IMR-90 (cell line): Measurements from ENCODE around the gene TNFRSF14. TPM values are rescaled to one million over a fixed set of nuclear protein-coding genes. Genes with fewer than 3 reads are reported as not detected.

Experiments used
- ATAC-seq: fragments of 200-7000 bp; cut with Tn5 transposase; 2 replicates; pipeline ENCODE4 v1.9.1; 2020; ENCODE audit warnings: low read depth, mild to moderate bottlenecking, moderate library complexity
- BruUV-seq: library from RNA; stranded (reverse); fragments of 400-500 nt; replicated peaks from 2 replicates; lab custom pipeline; 2021; lab: Mats Ljungman, UMichigan
- CTCF ChIA-PET: fragments of 300-600 bp; formaldehyde crosslinking; extraction: SDS; loops from one replicate; lab custom pipeline; 2021; ENCODE audit warnings: antibody characterized with exemption; lab: Yijun Ruan, JAX
- POLR2A ChIA-PET: fragments of 300-600 bp; sonication (Branson Sonifier 250); formaldehyde crosslinking; loops from one replicate; lab custom pipeline; 2022; ENCODE audit warnings: antibody characterized with exemption; ENCODE audit not compliant: unreplicated experiment; lab: Charles Lee
- DNase-seq: peaks from one replicate; pipeline ENCODE4 v3.0.0; 2013
- H2AFZ ChIP-seq: replicated peaks from 2 replicates; pipeline ENCODE3; 2013; ENCODE audit warnings: low read length, mild to moderate bottlenecking; ENCODE audit not compliant: poor library complexity
- H2AK5ac ChIP-seq: 2 replicates; pipeline ENCODE4 v1.6.1; 2013; ENCODE audit warnings: low read depth, low read length, inconsistent platforms
- H2AK9ac ChIP-seq: replicated peaks from 2 replicates; pipeline ENCODE3; 2013; ENCODE audit warnings: mild to moderate bottlenecking, low read depth, low read length, moderate library complexity; ENCODE audit not compliant: poor library complexity
- H2BK120ac ChIP-seq: 2 replicates; pipeline ENCODE4 v1.6.1; 2013; ENCODE audit warnings: low read depth, low read length, inconsistent platforms
- H2BK15ac ChIP-seq: 3 replicates; pipeline ENCODE4 v1.6.1; 2013; ENCODE audit warnings: low read depth, low read length, inconsistent platforms
- H2BK20ac ChIP-seq: 2 replicates; pipeline ENCODE4 v1.6.1; 2013; ENCODE audit warnings: low read depth, mild to moderate bottlenecking, inconsistent platforms, low read length, moderate library complexity
- H2BK5ac ChIP-seq: 2 replicates; pipeline ENCODE4 v1.6.1; 2013; ENCODE audit warnings: mild to moderate bottlenecking, low read depth, low read length, inconsistent platforms; ENCODE audit not compliant: poor library complexity, severe bottlenecking
- H3K14ac ChIP-seq: replicated peaks from 2 replicates; pipeline ENCODE4 v1.6.1; 2013; ENCODE audit warnings: low read depth, low read length, inconsistent platforms
- H3K18ac ChIP-seq: 2 replicates; pipeline ENCODE4 v1.6.1; 2013; ENCODE audit warnings: low read depth, low read length, control low read depth
- H3K23ac ChIP-seq: 2 replicates; pipeline ENCODE4 v1.6.1; 2013; ENCODE audit warnings: low read depth, low read length, inconsistent platforms
- H3K27ac ChIP-seq: 2 replicates; pipeline ENCODE4 v1.5.1; 2013; ENCODE audit warnings: mild to moderate bottlenecking, control low read depth, low read length; ENCODE audit not compliant: insufficient read depth
- H3K27me3 ChIP-seq: 2 replicates; pipeline ENCODE4 v1.6.1; 2013; ENCODE audit warnings: low read length; ENCODE audit not compliant: control insufficient read depth, insufficient read depth
- H3K36me3 ChIP-seq: 2 replicates; pipeline ENCODE4 v1.6.1; 2013; ENCODE audit warnings: low read length, mixed read lengths; ENCODE audit not compliant: control insufficient read depth, insufficient read depth
- H3K4ac ChIP-seq: 2 replicates; pipeline ENCODE4 v1.6.1; 2013; ENCODE audit warnings: low read depth, low read length, inconsistent platforms
- H3K4me1 ChIP-seq: 2 replicates; pipeline ENCODE4 v1.6.1; 2013; ENCODE audit warnings: low read length, mixed read lengths; ENCODE audit not compliant: control insufficient read depth, insufficient read depth
- H3K4me2 ChIP-seq: 2 replicates; pipeline ENCODE4 v1.6.1; 2013; ENCODE audit warnings: low read depth, mild to moderate bottlenecking, control low read depth, low read length, moderate library complexity
- H3K4me3 ChIP-seq: 2 replicates; pipeline ENCODE4 v1.5.1; 2013; ENCODE audit warnings: low read depth, mild to moderate bottlenecking, control low read depth, low read length, moderate library complexity; ENCODE audit not compliant: insufficient read depth
- H3K56ac ChIP-seq: 2 replicates; pipeline ENCODE4 v1.6.1; 2013; ENCODE audit warnings: low read length, inconsistent platforms; ENCODE audit not compliant: insufficient read depth; ENCODE audit errors: extremely low read depth
- H3K79me1 ChIP-seq, 2 experiments: 2 replicates each; pipeline ENCODE4 v1.6.1; 2013; ENCODE audit warnings: low read length in 2 of 2, inconsistent platforms in 1 of 2, low read depth in 1 of 2
- H3K9ac ChIP-seq: 2 replicates; pipeline ENCODE4 v1.6.1; 2013; ENCODE audit warnings: low read depth, low read length, control low read depth
- H3K9me1 ChIP-seq: 2 replicates; pipeline ENCODE4 v1.6.1; 2013; ENCODE audit warnings: low read length, inconsistent platforms; ENCODE audit not compliant: insufficient read depth
- H3K9me3 ChIP-seq: 2 replicates; pipeline ENCODE4 v1.6.1; 2013; ENCODE audit warnings: low read length; ENCODE audit not compliant: control insufficient read depth, insufficient read depth
- H4K20me1 ChIP-seq: 2 replicates; pipeline ENCODE4 v1.6.1; 2013; ENCODE audit warnings: low read length, inconsistent platforms; ENCODE audit not compliant: insufficient read depth
- H4K5ac ChIP-seq: 2 replicates; pipeline ENCODE4 v1.6.1; 2013; ENCODE audit warnings: mild to moderate bottlenecking, low read depth, low read length, control low read depth
- H4K8ac ChIP-seq, 2 experiments: 2 replicates each; pipeline ENCODE4 v1.6.1; 2013; ENCODE audit warnings: low read depth in 2 of 2, low read length in 2 of 2, control low read depth in 1 of 2, inconsistent platforms in 1 of 2
- H4K91ac ChIP-seq: 2 replicates; pipeline ENCODE4 v1.6.1; 2013; ENCODE audit warnings: low read depth, low read length, inconsistent platforms; ENCODE audit not compliant: insufficient read depth
- BHLHE40 ChIP-seq: fragments of 150-350 bp; IDR thresholded peaks from 2 replicates; pipeline ENCODE4 v1.6.1; 2016; ENCODE audit warnings: mild to moderate bottlenecking, low read depth, low read length
- CEBPB ChIP-seq: IDR thresholded peaks from 2 replicates; pipeline ENCODE4 v1.6.1; 2012; ENCODE audit warnings: low read depth, low read length, improper control_type of control experiment
- CHD1 ChIP-seq: IDR thresholded peaks from 2 replicates; pipeline ENCODE4 v1.6.1; 2012; ENCODE audit warnings: low read depth, low read length, improper control_type of control experiment
- FOS ChIP-seq: fragments of 150-350 bp; IDR thresholded peaks from 2 replicates; pipeline ENCODE4 v1.6.1; 2016; ENCODE audit warnings: low read depth, low read length
- MAFK ChIP-seq: IDR thresholded peaks from 2 replicates; pipeline ENCODE4 v1.6.1; 2012; ENCODE audit warnings: low read depth, low read length, improper control_type of control experiment
- MAZ ChIP-seq: IDR thresholded peaks from 2 replicates; pipeline ENCODE4 v1.6.1; 2012; ENCODE audit warnings: low read depth, mild to moderate bottlenecking, low read length, improper control_type of control experiment, moderate library complexity, borderline replicate concordance
- MXI1 ChIP-seq: IDR thresholded peaks from 2 replicates; pipeline ENCODE4 v1.6.1; 2012; ENCODE audit warnings: low read depth, mild to moderate bottlenecking, low read length, moderate library complexity, borderline replicate concordance
- NFE2L2 ChIP-seq: fragments of 150-350 bp; IDR thresholded peaks from 2 replicates; pipeline ENCODE4 v1.6.1; 2016; ENCODE audit warnings: low read depth, mild to moderate bottlenecking, low read length
- POLR2A ChIP-seq: IDR thresholded peaks from 2 replicates; pipeline ENCODE4 v1.6.1; 2012; ENCODE audit warnings: mild to moderate bottlenecking, low read depth, low read length
- RAD21 ChIP-seq: IDR thresholded peaks from 2 replicates; pipeline ENCODE4 v1.6.1; 2012; ENCODE audit warnings: low read length, improper control_type of control experiment
- RCOR1 ChIP-seq: IDR thresholded peaks from 2 replicates; pipeline ENCODE4 v1.6.1; 2012; ENCODE audit warnings: mild to moderate bottlenecking, low read length, improper control_type of control experiment; ENCODE audit not compliant: insufficient replicate concordance
- RFX5 ChIP-seq: IDR thresholded peaks from 2 replicates; pipeline ENCODE4 v1.8.0; 2012; ENCODE audit warnings: low read depth, mild to moderate bottlenecking, low read length, moderate library complexity
- SMC3 ChIP-seq: fragments of 150-350 bp; IDR thresholded peaks from 2 replicates; pipeline ENCODE4 v1.6.1; 2016; ENCODE audit warnings: low read depth, mild to moderate bottlenecking, antibody characterized with exemption, low read length, moderate library complexity
- WGBS, 2 experiments: methylation state at CpG; one replicate each; pipeline versions ENCODE4 v1.1.5 to v1.1.7; 2013; ENCODE audit warnings: missing lambda C conversion rate in 2 of 2; ENCODE audit not compliant: insufficient read length in 1 of 2; ENCODE audit errors: extremely low coverage in 2 of 2; 5-methylcytosine and 5-hydroxymethylcytosine counted together
- dilution Hi-C: fragments of 300-500 bp; cut with HindIII; formaldehyde crosslinking; loops from one replicate; pipeline ENCODE4 v1.14.3; 2018; ENCODE audit warnings: low sequenced_read_pairs; ENCODE audit not compliant: unreplicated experiment
- in situ Hi-C: fragments of 300-500 bp; cut with MboI; formaldehyde crosslinking; loops from 3 replicates; pipeline ENCODE4 v1.14.3; 2019; ENCODE audit warnings: low sequenced_read_pairs, inconsistent platforms, mixed read lengths
- intact Hi-C: fragments of 100-400 bp; cut with micrococcal nuclease; formaldehyde crosslinking; loops from 2 replicates; pipeline ENCODE4 v1.10.0; 2022
- polyA plus RNA-seq, 3 experiments: library from polyadenylated mRNA; depleted of rRNA; stranded (reverse); fragments of >200 nt; gene quantifications; 2 replicates each; pipeline ENCODE4 v1.2.3, GENCODE V29; 2012; ENCODE audit warnings: low replicate concordance in 1 of 3
- total RNA-seq: library from RNA; depleted of rRNA; stranded (reverse); fragments of >200 nt; gene quantifications from 2 replicates; pipeline ENCODE4 v1.2.3, GENCODE V29; 2012
- TF ChIP-seq, protein P1 (sequence below): conservative IDR thresholded peaks from 2 replicates; pipeline ENCODE4 v1.5.1; 2012; ENCODE audit warnings: mild to moderate bottlenecking, low read depth, low read length, improper control_type of control experiment
- TF ChIP-seq, protein P2 (sequence below): fragments of 150-350 bp; IDR thresholded peaks from 2 replicates; pipeline ENCODE4 v1.6.1; 2016; ENCODE audit warnings: low read depth, mild to moderate bottlenecking, low read length, moderate library complexity, borderline replicate concordance
- TF ChIP-seq, protein P3 (sequence below): fragments of 150-350 bp; IDR thresholded peaks from 2 replicates; pipeline ENCODE4 v1.6.1; 2017; ENCODE audit warnings: mild to moderate bottlenecking, antibody characterized with exemption, low read length, low read depth

Gene TNFRSF14
- total and polyA plus RNA-seq, 2 of the 4 experiments (the other 2 are of a cell fraction), result 1.3 to 4.2 TPM

DNA sequence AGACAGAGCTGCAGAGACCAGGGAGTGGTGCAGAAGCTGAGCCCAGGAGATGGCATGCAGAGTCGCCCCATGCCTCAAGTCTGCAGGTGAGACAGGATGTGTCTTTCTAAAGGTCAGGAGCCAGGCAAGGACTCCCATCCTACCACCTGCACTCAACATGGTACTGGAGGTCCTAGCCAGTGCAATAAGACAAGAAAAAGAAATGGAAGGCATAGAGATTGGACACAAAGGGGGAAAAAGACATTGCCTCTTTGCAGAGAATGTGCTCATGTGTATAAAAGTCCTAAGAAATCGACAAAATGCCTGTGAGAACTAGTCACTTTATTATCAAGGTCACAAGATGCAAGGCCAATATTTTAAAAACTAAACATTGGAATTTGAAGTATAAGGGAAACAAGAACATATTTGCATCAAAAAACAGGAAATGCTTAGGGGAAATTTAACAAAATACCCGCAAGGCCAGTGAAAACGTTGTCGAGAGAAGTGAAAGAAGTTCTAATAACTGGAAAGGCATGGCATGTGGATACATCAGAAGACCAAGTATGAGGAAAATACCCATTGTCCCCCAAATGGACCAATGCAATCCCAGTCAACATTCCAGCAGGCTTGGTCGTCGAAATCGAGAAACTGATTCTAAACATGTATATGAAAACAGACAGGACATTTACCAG lies 17.2 kb downstream of the TNFRSF14 start:
- no peaks in the 10 kb centered on the region for H3K9me1 ChIP-seq
- no peaks in the 10 kb centered on the region for H3K36me3 ChIP-seq
- no peak overlapping the region for H2AK9ac ChIP-seq
- H3K27ac ChIP-seq, result no peak overlapping the region
- H2BK5ac ChIP-seq, result no peak overlapping the region
- no peak overlapping the region for H4K8ac ChIP-seq
- no peak overlapping the region for H4K5ac ChIP-seq
- ATAC-seq (no peak), DNase-seq (no peak)
- H3K9ac ChIP-seq, result no peak overlapping the region
- no peak overlapping the region for H2BK20ac ChIP-seq
- H3K9me3 ChIP-seq, result peaks cover 3% of the 10 kb centered on the region
- no peak overlapping the region for H3K4me3 ChIP-seq
- no peaks in the 10 kb centered on the region for H4K20me1 ChIP-seq
- no peaks in the 10 kb centered on the region for H3K79me1 ChIP-seq
- BruUV-seq, result no TSS peak
- no peak overlapping the region for H2AFZ ChIP-seq
- H2BK15ac ChIP-seq, result no peak overlapping the region
- TF ChIP-seq BHLHE40, result no peak
- no peak for TF ChIP-seq MAZ
- TF ChIP-seq, protein P1, sequence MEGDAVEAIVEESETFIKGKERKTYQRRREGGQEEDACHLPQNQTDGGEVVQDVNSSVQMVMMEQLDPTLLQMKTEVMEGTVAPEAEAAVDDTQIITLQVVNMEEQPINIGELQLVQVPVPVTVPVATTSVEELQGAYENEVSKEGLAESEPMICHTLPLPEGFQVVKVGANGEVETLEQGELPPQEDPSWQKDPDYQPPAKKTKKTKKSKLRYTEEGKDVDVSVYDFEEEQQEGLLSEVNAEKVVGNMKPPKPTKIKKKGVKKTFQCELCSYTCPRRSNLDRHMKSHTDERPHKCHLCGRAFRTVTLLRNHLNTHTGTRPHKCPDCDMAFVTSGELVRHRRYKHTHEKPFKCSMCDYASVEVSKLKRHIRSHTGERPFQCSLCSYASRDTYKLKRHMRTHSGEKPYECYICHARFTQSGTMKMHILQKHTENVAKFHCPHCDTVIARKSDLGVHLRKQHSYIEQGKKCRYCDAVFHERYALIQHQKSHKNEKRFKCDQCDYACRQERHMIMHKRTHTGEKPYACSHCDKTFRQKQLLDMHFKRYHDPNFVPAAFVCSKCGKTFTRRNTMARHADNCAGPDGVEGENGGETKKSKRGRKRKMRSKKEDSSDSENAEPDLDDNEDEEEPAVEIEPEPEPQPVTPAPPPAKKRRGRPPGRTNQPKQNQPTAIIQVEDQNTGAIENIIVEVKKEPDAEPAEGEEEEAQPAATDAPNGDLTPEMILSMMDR, result no peak
- TF ChIP-seq RAD21, result no peak
- no peak for TF ChIP-seq CHD1
- TF ChIP-seq, protein P2, sequence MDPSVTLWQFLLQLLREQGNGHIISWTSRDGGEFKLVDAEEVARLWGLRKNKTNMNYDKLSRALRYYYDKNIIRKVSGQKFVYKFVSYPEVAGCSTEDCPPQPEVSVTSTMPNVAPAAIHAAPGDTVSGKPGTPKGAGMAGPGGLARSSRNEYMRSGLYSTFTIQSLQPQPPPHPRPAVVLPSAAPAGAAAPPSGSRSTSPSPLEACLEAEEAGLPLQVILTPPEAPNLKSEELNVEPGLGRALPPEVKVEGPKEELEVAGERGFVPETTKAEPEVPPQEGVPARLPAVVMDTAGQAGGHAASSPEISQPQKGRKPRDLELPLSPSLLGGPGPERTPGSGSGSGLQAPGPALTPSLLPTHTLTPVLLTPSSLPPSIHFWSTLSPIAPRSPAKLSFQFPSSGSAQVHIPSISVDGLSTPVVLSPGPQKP, result no peak
- no peak for TF ChIP-seq MXI1
- TF ChIP-seq, protein P3, sequence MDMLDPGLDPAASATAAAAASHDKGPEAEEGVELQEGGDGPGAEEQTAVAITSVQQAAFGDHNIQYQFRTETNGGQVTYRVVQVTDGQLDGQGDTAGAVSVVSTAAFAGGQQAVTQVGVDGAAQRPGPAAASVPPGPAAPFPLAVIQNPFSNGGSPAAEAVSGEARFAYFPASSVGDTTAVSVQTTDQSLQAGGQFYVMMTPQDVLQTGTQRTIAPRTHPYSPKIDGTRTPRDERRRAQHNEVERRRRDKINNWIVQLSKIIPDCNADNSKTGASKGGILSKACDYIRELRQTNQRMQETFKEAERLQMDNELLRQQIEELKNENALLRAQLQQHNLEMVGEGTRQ, result no peak
- no peak for TF ChIP-seq POLR2A
- no peak for TF ChIP-seq FOS
- no peak for TF ChIP-seq RFX5
- TF ChIP-seq MAFK, result no peak
- TF ChIP-seq SMC3, result no peak
- no peak for TF ChIP-seq NFE2L2
- TF ChIP-seq RCOR1, result no peak
- no peak for TF ChIP-seq CEBPB
- WGBS, 2 experiments, result no CpG with 5 or more reads among the region's 8 CpGs
- H4K91ac ChIP-seq, result no peak overlapping the region
- no peak overlapping the region for H3K23ac ChIP-seq
- peaks cover 28% of the 10 kb centered on the region for H3K27me3 ChIP-seq
- H3K14ac ChIP-seq, result no peak overlapping the region
- no peak overlapping the region for H3K4ac ChIP-seq
- dilution Hi-C loops, result no loop called here
- no peaks in the 10 kb centered on the region for H3K4me1 ChIP-seq
- intact Hi-C loops, result no loop called here
- no peak overlapping the region for H3K4me2 ChIP-seq
- H2AK5ac ChIP-seq, result no peak overlapping the region
- POLR2A ChIA-PET, result no interaction called here
- CTCF ChIA-PET, result no interaction called here
- H3K56ac ChIP-seq, result no peak overlapping the region
- H3K18ac ChIP-seq, result no peak overlapping the region
- in situ Hi-C loops, result no loop called here
- H2BK120ac ChIP-seq, result no peak overlapping the region
